Dermis microvascular lymphatic vessel endothelial cell (primary cell): ENCODE measurements around the gene XYLB. TPM values are rescaled to one million over a fixed set of nuclear protein-coding genes. Genes with fewer than 3 reads are reported as not detected.

Experiments used
- DNase-seq, 2 donors: peaks; one replicate each; pipeline versions ENCODE4 v3.0.0 to v3.0.0-alpha.2; 2010; ENCODE audit warnings: low read depth in 2 of 2
- total RNA-seq: library from RNA; depleted of rRNA; stranded (reverse); fragments of >200 nt; gene quantifications from 2 replicates; pipeline ENCODE4 v1.2.1, GENCODE V29; 2014

The XYLB gene
- total RNA-seq, 1 donor from 2014 or later, result 1.7 TPM

GRCh38 chr3:38454178-38454883, 107.7 kb downstream of the XYLB start:
- DNase-seq, result peak in 1 of 2 donors; percentile 30

GRCh38 chr3:38454884-38455638, 108.5 kb downstream of the XYLB start:
- peak; percentile 30 to 71 for DNase-seq

- peak in 1 of 2 donors; percentile 41 for DNase-seq
Observed at GRCh38 chr3:38455639-38456430, 109.2 kb downstream of the XYLB start.

- DNase-seq, result no peak
Observed at GRCh38 chr3:38457111-38458003, 110.8 kb downstream of the XYLB start.

- no peak for DNase-seq
Observed at GRCh38 chr3:38458796-38459498, 112.4 kb downstream of the XYLB start.

GRCh38 chr3:38459499-38460048, 113.0 kb downstream of the XYLB start:
- no peak for DNase-seq

GRCh38 chr3:38460377-38461270, 114.0 kb downstream of the XYLB start:
- no peak for DNase-seq

Other genes starting within 250 kb of the XYLB start
- gene ACAA1, start 209.7 kb upstream of the XYLB start, total RNA-seq, result 34.9 and 45.1 TPM in 2 replicates
- 17.5 and 19.1 TPM in 2 replicates for gene MYD88, start 208.1 kb upstream of the XYLB start, total RNA-seq
- 24.7 and 28.2 TPM in 2 replicates for gene OXSR1, start 181.2 kb upstream of the XYLB start, total RNA-seq
- under 0.01 TPM in 2 replicates for gene SLC22A13, start 81.0 kb upstream of the XYLB start, total RNA-seq
- gene SLC22A14, start 64.5 kb upstream of the XYLB start, total RNA-seq, result under 0.01 TPM in 1 of 2 replicates, not detected in the other
- 2.7 and 3.3 TPM in 2 replicates for gene ACVR2B, start 107.1 kb downstream of the XYLB start, total RNA-seq
- gene EXOG, start 149.6 kb downstream of the XYLB start, total RNA-seq, result 6.4 and 6.7 TPM in 2 replicates